Measurements from ENCODE around the gene NELFE. TPM values are rescaled to one million over a fixed set of nuclear protein-coding genes. Genes with fewer than 3 reads are reported as not detected.

The NELFE gene
- total and polyA plus RNA-seq, 2 of the 13 experiments (the other 11 are each of a cell fraction or from before 2014, with no cell fraction given) = 51.3 to 69.8 TPM

- TF ChIP-seq IRF1 (CRISPR knock-in tag; IDR thresholded peaks at IDR 0.05; ENCODE audit: low read depth) (no peak), GFI1 (CRISPR knock-in tag; IDR thresholded peaks at IDR 0.05; ENCODE audit: borderline replicate concordance) (no peak), ZNF644 (CRISPR knock-in tag; IDR thresholded peaks at IDR 0.05; ENCODE audit: low read depth) (no peak), MYPOP (CRISPR knock-in tag; IDR thresholded peaks at IDR 0.05) (peak; percentile 71; the same call in 1 of the 2 replicates), CEBPG (CRISPR knock-in tag; IDR thresholded peaks at IDR 0.05) (peak; percentile 59), ARNT2 (CRISPR knock-in tag; IDR thresholded peaks at IDR 0.05; ENCODE audit: low read depth) (no peak), MAFF (IDR thresholded peaks at IDR 0.05; ENCODE audit: low read depth, low read length) (no peak), FLYWCH1 (CRISPR knock-in tag; IDR thresholded peaks at IDR 0.05) (no peak), FIP1L1 (IDR thresholded peaks at IDR 0.05; ENCODE audit: borderline replicate concordance, insufficient read depth, low read depth, low read length) (no peak), PRDM15 (CRISPR knock-in tag; IDR thresholded peaks at IDR 0.05) (peak; percentile 67; the same call in 1 of the 2 replicates), AHDC1 (CRISPR knock-in tag; IDR thresholded peaks at IDR 0.05; ENCODE audit: borderline replicate concordance) (0 out of 2 replicates have a peak, but pooled peaks have one; percentile 42), ZFP1 (CRISPR knock-in tag; IDR thresholded peaks at IDR 0.05) (peak; percentile 65; the same call in 1 of the 2 replicates), ZNF580 (CRISPR knock-in tag; IDR thresholded peaks at IDR 0.05; ENCODE audit: borderline replicate concordance, low read depth) (0 out of 2 replicates have a peak, but pooled peaks have one; percentile 84), ZFP36L2 (CRISPR knock-in tag; IDR thresholded peaks at IDR 0.05) (no peak), MYNN (CRISPR knock-in tag; IDR thresholded peaks at IDR 0.05; ENCODE audit: low read depth) (no peak; the same call in none of the 2 replicates), ZNF232 (CRISPR knock-in tag; IDR thresholded peaks at IDR 0.05; ENCODE audit: borderline replicate concordance) (peak; percentile 94)
These were observed at the start of gene NELFE, which contains the start of gene SKIC2 (continued) for GRCh38 chr6:31958741-31959739.
